GM18508 (cell line): ENCODE data around the gene PPP1R27.

Source experiments
- ATAC-seq: cut with Tn5 transposase; IDR thresholded peaks from one replicate; pipeline ENCODE4 v1.9.1; 2021; ENCODE audit warnings: moderate number of reproducible peaks; ENCODE audit not compliant: insufficient read depth, unreplicated experiment

The PPP1R27 gene

DNA sequence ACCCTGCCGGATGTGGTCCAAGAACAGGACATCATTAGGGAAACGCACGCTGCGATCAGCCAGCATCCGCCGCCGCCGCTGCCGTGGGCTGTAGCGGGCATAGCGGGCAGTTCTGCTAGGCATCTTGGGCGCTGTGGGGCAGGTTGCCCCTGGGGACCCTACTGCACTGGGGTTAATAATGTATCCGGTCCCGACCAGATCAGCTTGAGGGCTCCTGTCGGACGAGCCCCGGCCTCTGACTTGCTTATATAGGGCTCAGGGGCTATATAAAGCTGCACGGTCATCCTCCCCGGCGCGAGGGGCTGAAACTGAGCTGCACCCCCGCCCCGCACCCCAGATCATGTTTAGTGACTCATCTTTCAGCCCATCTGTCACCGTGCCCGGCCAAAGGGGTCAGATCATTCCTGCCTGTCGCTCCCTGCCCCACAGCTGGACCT is at the start of gene PPP1R27:
TSS of gene PPP1R27 (minus strand) at position 220 of the 437 bp plus-strand sequence. CDS start at position 123, 97 bp downstream.
- no peak for ATAC-seq

GRCh38 chr17:81884520-81884919 is 49.7 kb upstream of the PPP1R27 start:
- no peak for ATAC-seq

- no peak for ATAC-seq
These were observed 44.3 kb upstream of the PPP1R27 start for GRCh38 chr17:81879121-81879520.

DNA sequence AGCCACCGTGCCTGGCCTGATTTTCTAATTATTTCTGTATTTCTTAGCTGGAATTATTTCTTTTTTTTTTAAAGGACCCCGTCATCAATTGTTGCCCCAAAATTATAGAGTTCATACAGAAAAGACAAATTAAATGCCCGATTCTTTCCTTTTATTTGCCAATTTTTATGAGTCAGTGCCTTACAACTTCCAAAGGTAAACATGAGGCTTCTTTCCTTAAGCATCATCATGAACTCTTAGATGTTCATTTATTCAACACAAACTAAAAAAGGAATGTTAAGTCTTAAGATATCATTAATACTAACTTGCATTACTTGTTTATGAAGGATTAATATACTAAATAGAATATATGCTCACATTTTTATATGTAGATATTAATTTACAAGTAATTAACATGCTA is 43.4 kb upstream of the PPP1R27 start:
- ATAC-seq: no peak

- no peak for ATAC-seq
These were observed 42.7 kb upstream of the PPP1R27 start for GRCh38 chr17:81877569-81877968.

- no peak for ATAC-seq
These were observed 36.8 kb upstream of the PPP1R27 start for GRCh38 chr17:81871387-81872230.

- no peak for ATAC-seq
These were observed 36.1 kb upstream of the PPP1R27 start, which contains the start of gene ARHGDIA for GRCh38 chr17:81870981-81871386. Gene ARHGDIA (minus strand): TSS chr17:81871337. CDS start chr17:81869930, 1,407 bp downstream.

DNA sequence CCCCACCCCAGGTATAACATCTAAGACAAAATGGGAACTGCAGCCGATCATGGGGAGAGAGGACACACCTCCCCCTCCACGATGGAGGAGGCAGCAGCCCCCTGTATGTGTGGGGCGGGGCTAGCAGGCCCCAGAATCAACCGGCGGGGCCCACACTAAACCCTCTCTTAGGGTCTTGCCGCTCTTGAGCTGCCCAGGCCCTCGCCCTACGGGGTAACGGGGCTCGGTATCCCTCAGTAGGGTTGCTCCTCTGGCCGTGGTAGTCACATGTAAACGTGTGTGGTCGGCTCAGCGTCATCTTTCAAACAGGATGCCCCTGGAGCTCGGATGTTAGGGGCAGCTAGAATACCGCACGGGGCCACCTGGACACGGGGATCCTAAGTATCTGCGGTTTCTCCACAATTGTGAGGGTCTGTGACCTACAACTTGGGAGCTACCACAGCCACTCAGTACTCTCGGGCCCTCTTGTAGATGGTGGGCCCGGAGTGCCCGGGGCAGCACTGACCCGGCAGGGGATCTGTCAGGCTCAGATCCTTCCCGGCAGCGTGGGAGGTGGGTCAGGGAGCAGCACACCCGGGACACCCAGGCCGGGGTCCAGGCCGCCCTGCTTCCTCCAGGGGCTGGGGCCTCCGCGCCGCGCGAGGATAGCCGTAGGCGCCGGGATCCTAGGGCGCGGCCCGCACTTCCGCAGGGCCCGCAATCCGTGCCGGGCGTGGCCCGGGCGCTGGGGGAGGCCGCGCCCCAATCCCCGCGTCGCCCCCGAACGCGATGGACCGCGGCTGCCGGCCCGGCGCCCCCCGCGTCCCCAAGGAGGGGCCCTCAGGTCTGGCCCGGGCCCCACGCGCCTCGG is 35.5 kb upstream of the PPP1R27 start:
- no peak for ATAC-seq

- no peak for ATAC-seq
These were observed 34.6 kb upstream of the PPP1R27 start for GRCh38 chr17:81869221-81870130.

GRCh38 chr17:81868674-81869220 is 33.9 kb upstream of the PPP1R27 start:
- ATAC-seq: no peak

- no peak for ATAC-seq
These were observed 33.3 kb upstream of the PPP1R27 start for GRCh38 chr17:81867991-81868673.

DNA sequence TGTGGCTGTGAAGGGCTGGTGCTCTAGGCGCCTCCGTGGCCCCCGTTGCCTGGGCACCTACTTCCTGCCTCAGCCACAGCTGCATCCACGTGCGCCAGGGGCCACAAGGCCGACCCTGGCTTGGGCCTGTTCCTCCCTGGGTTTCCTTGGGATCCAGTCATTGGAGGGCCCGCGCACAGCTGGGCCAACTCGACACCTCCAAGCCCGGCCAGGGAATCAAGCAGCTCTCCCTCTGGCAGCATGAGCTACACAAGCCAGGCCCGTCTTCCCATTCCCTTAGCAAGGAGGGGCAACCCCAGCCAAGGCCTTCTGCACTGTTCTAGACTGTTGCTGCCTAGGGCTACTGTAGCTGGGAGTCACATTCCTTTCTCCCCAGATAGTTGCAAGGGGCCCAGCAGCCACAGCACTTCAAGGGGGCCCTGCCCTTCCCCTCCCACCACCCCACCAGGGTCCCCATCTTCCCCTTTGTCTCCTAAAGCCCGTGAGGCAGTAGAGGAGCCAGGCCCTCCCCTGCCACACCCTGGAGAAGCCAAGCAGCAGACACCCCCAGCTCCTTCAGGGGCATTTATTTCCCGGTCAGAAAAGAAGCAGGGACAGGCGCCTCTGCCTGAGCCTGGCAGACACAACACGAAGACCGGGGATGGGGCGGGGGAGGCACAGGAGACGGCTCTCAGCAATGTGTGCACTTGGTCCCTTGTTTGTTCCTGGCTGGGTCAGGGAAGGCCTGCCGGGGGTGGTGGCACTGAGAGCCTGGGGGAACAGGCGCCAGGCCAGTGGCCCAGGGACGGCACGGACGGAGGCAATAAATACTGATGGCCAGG is 32.5 kb upstream of the PPP1R27 start:
- ATAC-seq: no peak

DNA sequence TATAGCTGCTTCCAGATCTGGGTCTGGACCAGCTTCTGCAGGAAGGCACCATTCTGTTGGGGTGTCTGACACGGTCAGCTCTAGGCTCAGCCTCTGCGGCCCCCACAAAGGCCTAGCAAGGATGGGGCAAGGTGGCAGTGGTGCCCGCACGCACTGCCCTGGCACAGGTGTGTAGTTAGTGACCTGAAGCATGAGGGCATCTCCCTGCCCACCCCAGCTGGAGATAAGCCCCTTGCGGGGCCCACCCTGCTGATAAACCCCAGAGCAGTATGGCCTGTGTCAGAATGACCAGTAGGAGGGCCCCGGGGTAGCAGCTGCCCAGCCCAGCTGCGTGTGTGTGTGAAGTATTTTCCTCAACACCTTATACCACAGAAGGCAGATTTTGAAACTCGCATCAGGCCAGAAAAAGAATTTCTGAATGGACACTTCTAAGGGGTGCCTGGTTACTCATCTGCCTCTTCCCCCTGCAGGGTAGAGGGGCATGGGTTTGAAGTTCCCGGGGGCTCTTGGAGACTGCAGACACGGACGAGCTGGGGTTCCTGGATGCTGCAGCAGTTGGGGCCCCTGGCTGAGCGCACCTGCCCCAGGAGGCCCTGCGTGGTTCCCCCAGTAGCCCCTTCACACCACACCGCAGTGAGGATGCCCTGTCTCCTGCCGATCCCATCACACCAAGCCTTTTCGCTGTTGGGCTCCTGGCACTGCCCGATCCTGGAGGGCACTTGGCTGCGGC is 31.8 kb upstream of the PPP1R27 start:
- ATAC-seq: no peak

- no peak for ATAC-seq
These were observed 31.0 kb upstream of the PPP1R27 start for GRCh38 chr17:81865733-81866439.

- no peak for ATAC-seq
These were observed 30.5 kb upstream of the PPP1R27 start for GRCh38 chr17:81865358-81865732.

- ATAC-seq: no peak
These were observed 29.3 kb upstream of the PPP1R27 start for GRCh38 chr17:81863833-81864768.
